ENCODE data around the gene SLC50A1. TPM values are rescaled to one million over a fixed set of nuclear protein-coding genes. Genes with fewer than 3 reads are reported as not detected.

The SLC50A1 gene
- total and polyA plus RNA-seq, 7 donors, result 6.7 to 16.2 (median 8.1) TPM

GRCh38 chr1:155187456-155187891, 51.8 kb downstream of the SLC50A1 start:
- intact Hi-C loops (cut with DNase I), result no loop called here
- no peak for ATAC-seq
- no peak for TF ChIP-seq CTCF (IDR thresholded peaks at IDR 0.05)
- peaks cover 10% of the 10 kb centered on the region for H3K4me1 ChIP-seq
- WGBS, 3 donors, result 80 to 82% (median 81%) methylated on average over 16 of the region's 16 CpGs
- H3K36me3 ChIP-seq (ENCODE audit: insufficient read depth in 1 of 2, low read depth in 1 of 2), result no peaks in the 10 kb centered on the region
- H3K4me3 ChIP-seq, result no peak overlapping the region
- no peaks in the 10 kb centered on the region for H3K9me3 ChIP-seq
- peak in 1 of 2 donors; percentile 28 for DNase-seq
- H3K27me3 ChIP-seq (ENCODE audit: insufficient read depth in 3 of 3, low read length in 2 of 3), result no peaks in the 10 kb centered on the region
- H3K27ac ChIP-seq, result no peak overlapping the region

DNA sequence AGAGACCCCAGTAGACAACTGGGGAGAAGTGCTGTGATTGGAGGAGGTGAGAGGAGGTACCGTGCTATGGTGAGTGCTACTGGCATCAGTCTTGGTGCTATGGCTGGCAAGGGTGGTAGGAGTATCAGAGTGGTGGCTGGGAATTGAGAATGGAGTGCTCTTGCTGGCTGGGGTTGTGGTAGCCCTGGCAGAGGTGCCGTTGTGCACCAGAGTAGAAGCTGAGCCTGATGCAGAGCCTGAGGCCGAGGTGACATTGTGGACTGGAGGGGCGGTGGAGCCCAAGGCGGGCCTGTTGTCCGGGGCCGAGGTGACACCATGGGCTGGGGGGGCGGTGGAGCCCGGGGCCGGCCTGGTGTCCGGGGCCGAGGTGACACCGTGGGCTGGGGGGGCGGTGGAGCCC, 52.6 kb downstream of the SLC50A1 start:
- no peaks in the 10 kb centered on the region for H3K9me3 ChIP-seq
- no peak overlapping the region for H3K4me3 ChIP-seq
- DNase-seq, result peak in 1 of 2 donors; percentile 36
- no peaks in the 10 kb centered on the region for H3K36me3 ChIP-seq (ENCODE audit: insufficient read depth in 1 of 2, low read depth in 1 of 2)
- H3K4me1 ChIP-seq, result peaks cover 13% of the 10 kb centered on the region
- no peak for ATAC-seq
- 87 to 89% (median 88%) methylated on average over 6 to 14 of the region's 14 CpGs for WGBS, 3 donors
- no peak overlapping the region for H3K27ac ChIP-seq
- intact Hi-C loops (cut with DNase I), result no loop called here
- H3K27me3 ChIP-seq (ENCODE audit: insufficient read depth in 3 of 3, low read length in 2 of 3), result no peaks in the 10 kb centered on the region
- TF ChIP-seq CTCF (IDR thresholded peaks at IDR 0.05), result no peak

Other genes with a start within 250 kb of the SLC50A1 start
- gene PMVK, start 199.1 kb upstream of the SLC50A1 start, total RNA-seq, result 10 to 100 TPM; 17.0 to 30.5 (median 22.3) TPM
- gene PMVK, start 199.1 kb upstream of the SLC50A1 start, polyA plus RNA-seq, result 10 to 100 TPM; 23.3 to 35.6 (median 30.5) TPM
- gene PBXIP1, start 179.8 kb upstream of the SLC50A1 start, total RNA-seq, result 100 to 1,000 TPM in 2 of 4 donors, 10 to 100 TPM in 2; 76.5 to 149 (median 104) TPM
- gene PBXIP1, start 179.8 kb upstream of the SLC50A1 start, polyA plus RNA-seq, result 10 to 100 TPM; 13.6 to 79.6 (median 54.8) TPM
- gene PYGO2, start 174.1 kb upstream of the SLC50A1 start, total RNA-seq, result 10 to 100 TPM; 14.5 to 23.0 (median 17.4) TPM
- 10 to 100 TPM; 13.1 to 24.0 (median 14.5) TPM for gene PYGO2, start 174.1 kb upstream of the SLC50A1 start, polyA plus RNA-seq
- 10 to 100 TPM; 52.3 to 87.2 (median 82.8) TPM for gene SHC1, start 165.1 kb upstream of the SLC50A1 start, total RNA-seq
- 10 to 100 TPM; 33.2 to 67.3 (median 43.8) TPM for gene SHC1, start 165.1 kb upstream of the SLC50A1 start, polyA plus RNA-seq
- gene CKS1B, start 161.2 kb upstream of the SLC50A1 start, total RNA-seq, result 10 to 100 TPM in 1 of 4 donors, 1 to 10 TPM in 3; 5.5 to 13.8 (median 6.9) TPM
- 10 to 100 TPM; 12.1 to 48.1 (median 30.1) TPM for gene CKS1B, start 161.2 kb upstream of the SLC50A1 start, polyA plus RNA-seq
- gene FLAD1, start 152.5 kb upstream of the SLC50A1 start, total RNA-seq, result 10 to 100 TPM; 24.5 to 39.4 (median 30.4) TPM
- gene FLAD1, start 152.5 kb upstream of the SLC50A1 start, polyA plus RNA-seq, result 10 to 100 TPM; 32.4 to 52.7 (median 51.6) TPM
- gene LENEP, start 142.3 kb upstream of the SLC50A1 start, total RNA-seq, result not detected
- gene LENEP, start 142.3 kb upstream of the SLC50A1 start, polyA plus RNA-seq, result not detected
- 10 to 100 TPM; 34.6 to 97.9 (median 70.9) TPM for gene ZBTB7B, start 133.1 kb upstream of the SLC50A1 start, total RNA-seq
- 10 to 100 TPM; 20.2 to 55.5 (median 48.7) TPM for gene ZBTB7B, start 133.1 kb upstream of the SLC50A1 start, polyA plus RNA-seq
- gene DCST2, start 102.1 kb upstream of the SLC50A1 start, total RNA-seq, result under 1 TPM in 2 of 4 donors, not detected in 2; 0.19 to 0.56 TPM
- gene DCST2, start 102.1 kb upstream of the SLC50A1 start, polyA plus RNA-seq, result under 1 TPM; 0.04 to 0.38 (median 0.07) TPM
- under 1 TPM in 2 of 4 donors, not detected in 2; 0.12 to 0.34 TPM for gene DCST1, start 102.0 kb upstream of the SLC50A1 start, total RNA-seq
- not detected for gene DCST1, start 102.0 kb upstream of the SLC50A1 start, polyA plus RNA-seq
- gene ADAM15, start 84.5 kb upstream of the SLC50A1 start, total RNA-seq, result 10 to 100 TPM; 38.4 to 50.9 (median 49.3) TPM
- gene ADAM15, start 84.5 kb upstream of the SLC50A1 start, polyA plus RNA-seq, result 10 to 100 TPM; 33.2 to 45.4 (median 41.0) TPM
- gene EFNA4, start 72.1 kb upstream of the SLC50A1 start, total RNA-seq, result 1 to 10 TPM in 1 of 4 donors, under 1 TPM in 3; 0.69 to 1.1 (median 0.77) TPM
- gene EFNA4, start 72.1 kb upstream of the SLC50A1 start, polyA plus RNA-seq, result 1 to 10 TPM in 2 of 3 donors, under 1 TPM in 1; 0.39 to 1.3 (median 1.2) TPM
- gene EFNA3, start 57.0 kb upstream of the SLC50A1 start, total RNA-seq, result under 1 TPM in 3 of 4 donors, not detected in 1; 0.32 to 0.69 (median 0.57) TPM
- gene EFNA3, start 57.0 kb upstream of the SLC50A1 start, polyA plus RNA-seq, result under 1 TPM; 0.17 to 1.00 (median 0.39) TPM
- 10 to 100 TPM; 11.4 to 42.6 (median 33.0) TPM for gene EFNA1, start 8.0 kb upstream of the SLC50A1 start, total RNA-seq
- gene EFNA1, start 8.0 kb upstream of the SLC50A1 start, polyA plus RNA-seq, result 10 to 100 TPM in 2 of 3 donors, 1 to 10 TPM in 1; 5.5 to 15.0 (median 12.4) TPM
- 10 to 100 TPM; 47.0 to 54.5 (median 50.0) TPM for gene DPM3, start 4.7 kb downstream of the SLC50A1 start, total RNA-seq
- gene DPM3, start 4.7 kb downstream of the SLC50A1 start, polyA plus RNA-seq, result 100 to 1,000 TPM; 110 to 123 (median 122) TPM
- gene KRTCAP2, start 37.5 kb downstream of the SLC50A1 start, total RNA-seq, result 100 to 1,000 TPM; 115 to 152 (median 118) TPM
- gene KRTCAP2, start 37.5 kb downstream of the SLC50A1 start, polyA plus RNA-seq, result 100 to 1,000 TPM; 137 to 171 (median 149) TPM
- under 1 TPM in 2 of 4 donors, not detected in 2; 0.15 to 0.16 TPM for gene TRIM46, start 38.0 kb downstream of the SLC50A1 start, total RNA-seq
- gene TRIM46, start 38.0 kb downstream of the SLC50A1 start, polyA plus RNA-seq, result under 1 TPM in 2 of 3 donors, not detected in 1; 0.03 TPM
- 1 to 10 TPM; 3.1 to 8.1 (median 4.5) TPM for gene THBS3, start 72.0 kb downstream of the SLC50A1 start, total RNA-seq
- gene THBS3, start 72.0 kb downstream of the SLC50A1 start, polyA plus RNA-seq, result 1 to 10 TPM; 2.8 to 3.5 (median 2.8) TPM
- gene MTX1, start 72.8 kb downstream of the SLC50A1 start, total RNA-seq, result 10 to 100 TPM in 3 of 4 donors, 1 to 10 TPM in 1; 8.1 to 17.7 (median 14.0) TPM
- 10 to 100 TPM; 25.8 to 47.1 (median 27.4) TPM for gene MTX1, start 72.8 kb downstream of the SLC50A1 start, polyA plus RNA-seq
- gene ENTREP3, start 119.6 kb downstream of the SLC50A1 start, total RNA-seq, result 10 to 100 TPM; 20.6 to 28.8 (median 23.8) TPM
- 10 to 100 TPM; 17.6 to 61.3 (median 21.2) TPM for gene ENTREP3, start 119.6 kb downstream of the SLC50A1 start, polyA plus RNA-seq
- 10 to 100 TPM; 49.5 to 70.7 (median 57.2) TPM for gene SCAMP3, start 126.5 kb downstream of the SLC50A1 start, total RNA-seq
- 100 to 1,000 TPM in 2 of 3 donors, 10 to 100 TPM in 1; 75.0 to 159 (median 108) TPM for gene SCAMP3, start 126.5 kb downstream of the SLC50A1 start, polyA plus RNA-seq
- gene CLK2, start 137.7 kb downstream of the SLC50A1 start, total RNA-seq, result 10 to 100 TPM; 11.7 to 28.5 (median 22.7) TPM
- 10 to 100 TPM; 15.2 to 20.9 (median 15.3) TPM for gene CLK2, start 137.7 kb downstream of the SLC50A1 start, polyA plus RNA-seq
- gene HCN3, start 141.6 kb downstream of the SLC50A1 start, total RNA-seq, result under 1 TPM in 3 of 4 donors, not detected in 1; 0.27 to 0.82 (median 0.32) TPM
- under 1 TPM; 0.38 to 0.97 (median 0.52) TPM for gene HCN3, start 141.6 kb downstream of the SLC50A1 start, polyA plus RNA-seq
- gene PKLR, start 165.6 kb downstream of the SLC50A1 start, total RNA-seq, result not detected
- gene PKLR, start 165.6 kb downstream of the SLC50A1 start, polyA plus RNA-seq, result under 1 TPM in 1 of 3 donors, not detected in 2; 0.01 TPM
- gene FDPS, start 173.0 kb downstream of the SLC50A1 start, total RNA-seq, result 10 to 100 TPM; 46.2 to 60.8 (median 48.8) TPM
- 10 to 100 TPM; 53.7 to 85.2 (median 54.9) TPM for gene FDPS, start 173.0 kb downstream of the SLC50A1 start, polyA plus RNA-seq
- 10 to 100 TPM in 1 of 4 donors, 1 to 10 TPM in 3; 6.5 to 14.2 (median 8.7) TPM for gene RUSC1, start 185.0 kb downstream of the SLC50A1 start, total RNA-seq
- gene RUSC1, start 185.0 kb downstream of the SLC50A1 start, polyA plus RNA-seq, result 10 to 100 TPM; 10.3 to 21.6 (median 16.4) TPM